Neural progenitor cell (in vitro differentiated cells): ENCODE data around the gene AKR1C1.
"Not testable (repeated sequence)": the region's sequence is repeated elsewhere in the genome, so short reads cannot be mapped to it uniquely, and the experiment has no call there.

Source experiments
- EZH2 ChIP-seq: fragments of 200-600 bp; sonication (generic); IDR thresholded peaks from 2 replicates; pipeline ENCODE4 v1.6.1; 2017; ENCODE audit warnings: antibody characterized with exemption, mild to moderate bottlenecking, moderate library complexity
- EZH2phosphoT487 ChIP-seq: fragments of 200-600 bp; sonication (generic); IDR thresholded peaks from 2 replicates; pipeline ENCODE4 v1.6.1; 2017; ENCODE audit warnings: antibody characterized with exemption
- TF ChIP-seq, protein P1 (sequence below): fragments of 200-600 bp; sonication (generic); IDR thresholded peaks from 2 replicates; pipeline ENCODE4 v1.5.1; 2017; ENCODE audit warnings: antibody characterized with exemption, mild to moderate bottlenecking

- TF ChIP-seq, protein P1, sequence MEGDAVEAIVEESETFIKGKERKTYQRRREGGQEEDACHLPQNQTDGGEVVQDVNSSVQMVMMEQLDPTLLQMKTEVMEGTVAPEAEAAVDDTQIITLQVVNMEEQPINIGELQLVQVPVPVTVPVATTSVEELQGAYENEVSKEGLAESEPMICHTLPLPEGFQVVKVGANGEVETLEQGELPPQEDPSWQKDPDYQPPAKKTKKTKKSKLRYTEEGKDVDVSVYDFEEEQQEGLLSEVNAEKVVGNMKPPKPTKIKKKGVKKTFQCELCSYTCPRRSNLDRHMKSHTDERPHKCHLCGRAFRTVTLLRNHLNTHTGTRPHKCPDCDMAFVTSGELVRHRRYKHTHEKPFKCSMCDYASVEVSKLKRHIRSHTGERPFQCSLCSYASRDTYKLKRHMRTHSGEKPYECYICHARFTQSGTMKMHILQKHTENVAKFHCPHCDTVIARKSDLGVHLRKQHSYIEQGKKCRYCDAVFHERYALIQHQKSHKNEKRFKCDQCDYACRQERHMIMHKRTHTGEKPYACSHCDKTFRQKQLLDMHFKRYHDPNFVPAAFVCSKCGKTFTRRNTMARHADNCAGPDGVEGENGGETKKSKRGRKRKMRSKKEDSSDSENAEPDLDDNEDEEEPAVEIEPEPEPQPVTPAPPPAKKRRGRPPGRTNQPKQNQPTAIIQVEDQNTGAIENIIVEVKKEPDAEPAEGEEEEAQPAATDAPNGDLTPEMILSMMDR: not testable (repeated sequence)
- TF ChIP-seq EZH2phosphoT487, EZH2: not testable (repeated sequence)
These were observed 6.1 kb downstream of the AKR1C1 start for GRCh38 chr10:4969289-4969688.
